Stimulated activated CD4-positive, alpha-beta T cell treated with anti-CD3 and anti-CD28 coated beads, Interleukin-12 subunit alpha, Interleukin-12 subunit beta, amount 100 ng/mL, for 4 hours (primary cell): Measurements from ENCODE around the gene STK4.

ENCODE experiments used
- DNase-seq: peaks from one replicate; pipeline ENCODE4 v3.0.0-alpha.2; 2020

The STK4 gene

GRCh38 chr20:45115829-45116228 lies 149.5 kb downstream of the STK4 start:
- no peak for DNase-seq

- DNase-seq = no peak
These were observed 151.3 kb downstream of the STK4 start for GRCh38 chr20:45117581-45117980.

DNA sequence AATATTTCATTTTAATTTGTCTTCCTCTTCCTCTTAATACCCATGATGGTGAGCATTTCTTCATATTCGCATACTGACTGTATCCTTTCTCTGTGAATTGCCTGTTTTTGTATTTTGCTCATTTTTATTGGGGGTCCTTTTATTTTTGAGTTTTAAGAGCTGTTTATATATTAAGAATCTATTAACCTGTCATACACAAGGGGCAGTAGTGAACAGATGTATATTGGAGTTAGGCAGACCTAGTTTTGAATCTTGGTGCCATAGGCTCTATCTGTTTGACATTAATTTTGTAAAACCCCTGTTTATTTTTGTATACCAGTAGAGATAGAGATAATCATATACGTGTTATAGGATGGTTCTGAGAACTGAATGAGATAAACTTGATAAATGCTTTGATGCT lies 151.7 kb downstream of the STK4 start:
- DNase-seq = no peak

- DNase-seq = no peak
These were observed 153.4 kb downstream of the STK4 start for GRCh38 chr20:45119556-45120266.

DNA sequence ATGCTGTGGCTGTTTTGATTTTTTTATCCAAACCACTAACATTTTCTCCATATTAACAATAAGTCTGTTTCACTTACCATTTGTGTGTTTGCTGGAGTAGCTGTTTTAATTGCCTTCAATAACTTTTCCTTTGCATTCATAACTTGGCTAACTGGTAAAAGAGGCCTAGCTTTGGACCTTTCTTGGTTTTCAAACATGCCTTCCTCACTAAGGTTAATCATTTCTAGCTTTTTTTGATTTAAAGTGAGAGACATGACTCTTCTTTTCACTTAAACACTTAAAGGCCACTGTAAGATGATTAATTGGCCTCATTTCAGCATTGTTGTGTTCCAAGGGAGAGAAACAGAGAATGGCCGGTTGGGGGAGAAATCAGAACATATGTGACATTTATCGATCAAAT lies 155.1 kb downstream of the STK4 start:
- no peak for DNase-seq

DNA sequence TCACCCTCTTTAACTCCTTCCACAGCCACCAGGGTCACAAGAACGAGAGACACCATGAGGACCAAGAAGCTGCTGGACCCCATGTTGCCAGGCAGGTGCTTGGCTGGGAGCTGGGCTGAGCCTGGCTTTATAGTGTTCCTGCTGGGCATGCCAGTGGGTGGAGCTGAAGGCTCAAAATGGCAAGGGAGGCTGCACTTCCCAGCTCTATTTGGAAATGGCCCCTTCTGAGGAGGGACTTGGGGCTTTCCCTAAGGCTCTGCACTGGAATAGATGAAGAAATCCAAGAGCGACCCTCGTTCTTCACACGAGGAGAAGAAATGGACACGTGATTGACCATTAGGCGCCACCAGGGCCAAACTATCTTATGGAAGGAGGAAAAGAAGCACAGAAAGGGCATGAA lies 158.1 kb downstream of the STK4 start, which contains the start of gene WFDC12:
Gene WFDC12 (minus strand): TSS at position 101 of the 400 bp plus-strand sequence. CDS start 18 bp downstream, at position 83.
- DNase-seq = no peak

DNA sequence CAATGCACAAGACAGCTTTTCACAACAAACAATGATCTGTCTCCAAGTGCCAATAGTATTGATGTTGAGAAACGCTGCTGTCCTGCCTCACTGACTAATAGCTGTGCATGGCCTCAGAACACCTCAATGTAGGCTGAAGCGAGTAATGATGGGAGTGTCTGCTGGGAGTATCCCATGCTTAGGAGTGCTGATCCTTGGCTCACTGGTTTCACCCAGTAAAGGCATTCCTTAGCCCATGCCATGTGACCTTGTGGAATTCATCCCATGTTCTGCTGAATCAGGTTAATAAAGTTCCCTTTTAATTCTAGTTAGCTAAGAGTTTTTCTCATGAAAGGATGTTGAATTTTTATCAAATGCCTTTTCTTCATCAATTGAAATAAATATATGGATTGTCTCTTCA lies 161.8 kb downstream of the STK4 start:
- DNase-seq = no peak
